Rectal smooth muscle tissue (tissue), 1 donor: ENCODE measurements around the gene MORN1.
"Not testable (repeated sequence)": the region's sequence is repeated elsewhere in the genome, so short reads cannot be mapped to it uniquely, and the experiment has no call there.

Experiments used
- H3K27ac ChIP-seq: one replicate; pipeline ENCODE4 v1.7.0; 2013; ENCODE audit warnings: low read depth, low read length, inconsistent platforms
- H3K27me3 ChIP-seq: one replicate; pipeline ENCODE4 v1.7.0; 2013; ENCODE audit warnings: low read length; ENCODE audit not compliant: control insufficient read depth, insufficient read depth
- H3K36me3 ChIP-seq: one replicate; pipeline ENCODE4 v1.7.0; 2013; ENCODE audit warnings: low read length; ENCODE audit not compliant: control insufficient read depth, insufficient read depth
- H3K4me1 ChIP-seq: one replicate; pipeline ENCODE4 v1.7.0; 2013; ENCODE audit warnings: low read length; ENCODE audit not compliant: control insufficient read depth, insufficient read depth
- H3K4me3 ChIP-seq: one replicate; pipeline ENCODE4 v1.7.0; 2013; ENCODE audit warnings: low read length
- H3K9ac ChIP-seq: one replicate; pipeline ENCODE4 v1.7.0; 2013; ENCODE audit warnings: low read length

MORN1 gene

DNA sequence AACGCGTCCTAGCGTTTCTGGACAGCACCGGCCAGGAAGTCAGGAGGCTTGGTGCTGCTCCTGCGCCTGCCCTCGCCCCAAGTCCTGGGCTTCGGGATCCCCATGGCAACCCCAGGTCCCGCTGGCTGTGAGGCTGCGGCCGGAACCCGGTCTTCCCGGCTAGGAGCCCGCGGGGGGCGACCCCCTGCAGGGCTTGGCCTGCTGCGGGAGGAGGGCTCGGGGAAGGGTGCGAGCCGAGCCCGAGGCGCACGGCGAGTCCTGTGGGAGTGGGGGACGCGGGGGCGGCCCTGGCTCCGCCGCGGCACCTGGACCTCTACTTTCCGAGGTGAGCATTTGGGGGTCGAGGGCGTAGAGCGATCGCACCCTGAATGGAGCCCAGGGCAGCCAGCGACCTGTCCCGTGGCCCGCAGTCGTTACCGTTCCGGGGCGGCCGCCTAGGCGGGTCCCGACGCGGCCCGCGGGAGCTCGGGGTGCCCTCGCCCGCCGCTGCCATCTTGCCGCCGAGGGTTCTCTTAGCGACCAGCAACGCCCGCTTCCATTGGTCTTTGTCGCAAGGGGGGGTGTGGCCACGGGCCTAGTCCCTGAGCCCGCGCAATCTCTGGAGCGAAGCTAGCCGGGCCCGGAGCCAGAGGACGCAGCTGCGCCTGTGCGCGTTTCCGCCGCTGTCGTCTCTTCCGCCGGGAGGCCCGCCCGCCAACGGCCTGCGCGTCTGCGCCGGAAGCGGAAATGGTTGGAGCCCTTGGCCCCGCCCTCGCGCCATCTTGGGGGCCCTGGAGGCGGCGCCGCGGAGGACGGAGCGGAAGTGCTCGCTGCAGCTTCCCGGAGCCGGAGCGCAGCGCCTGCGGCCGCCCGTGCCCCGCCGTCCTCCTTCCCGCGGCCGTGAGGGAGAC, at the start of gene MORN1, which contains the start of gene RER1:
Gene MORN1 (minus strand): TSS at position 514 of the 890 bp plus-strand sequence. CDS start 21 bp downstream, at position 493.
Gene RER1 (plus strand): TSS at position 801 of the 890 bp plus-strand sequence. CDS start 3,950 bp downstream, outside the sequence.
- Histone ChIP-seq H3K36me3 (peaks cover 9% of the 10 kb centered on the region), H3K9ac (peak within 1 kb of the TSS; percentile 66), H3K27me3 (no peaks in the 10 kb centered on the region), H3K4me1 (peaks cover 10% of the 10 kb centered on the region), H3K27ac (peak within 1 kb of the TSS; percentile 77), H3K4me3 (peak within 1 kb of the TSS; percentile 83)

DNA sequence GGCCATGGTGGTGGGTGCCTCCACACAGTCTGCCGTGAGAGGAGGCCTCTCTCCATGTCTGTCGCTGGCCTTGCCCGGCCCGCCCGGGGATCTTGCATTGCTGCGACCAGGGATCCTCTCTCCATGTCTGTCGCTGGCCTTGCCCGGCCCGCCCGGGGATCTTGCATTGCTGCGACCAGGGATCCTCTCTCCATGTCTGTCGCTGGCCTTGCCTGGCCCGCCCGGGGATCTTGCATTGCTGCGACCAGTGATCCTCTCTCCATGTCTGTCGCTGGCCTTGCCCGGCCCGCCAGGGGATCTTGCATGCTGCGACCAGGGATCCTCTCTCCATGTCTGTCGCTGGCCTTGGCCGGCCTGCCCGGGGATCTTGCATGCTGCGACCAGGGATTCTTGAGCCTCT, 49.0 kb upstream of the MORN1 start:
- not testable (repeated sequence) for H3K4me1 ChIP-seq, H3K27ac ChIP-seq, H3K27me3 ChIP-seq, H3K9ac ChIP-seq, H3K4me3 ChIP-seq, H3K36me3 ChIP-seq

DNA sequence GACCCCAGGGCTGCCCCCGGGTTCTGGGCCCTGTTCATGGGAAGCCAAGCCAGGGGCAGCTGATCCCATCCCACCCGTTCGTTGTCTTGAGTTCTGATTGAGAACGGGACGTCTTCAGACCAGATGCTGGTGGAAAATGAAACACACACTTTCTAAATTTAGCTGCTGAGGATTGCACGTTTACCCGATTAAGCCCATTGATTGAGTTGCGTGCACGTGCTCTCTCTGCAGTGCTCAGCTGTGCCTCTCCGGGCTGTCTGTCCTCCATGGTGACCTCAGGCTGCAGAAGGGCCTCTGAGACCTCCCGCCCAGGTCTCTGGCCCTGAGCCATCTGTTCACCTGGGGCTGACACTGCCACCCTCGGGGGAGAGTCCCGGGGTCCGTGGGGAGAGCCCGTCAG, 48.0 kb upstream of the MORN1 start:
- Histone ChIP-seq H3K36me3 (no peaks in the 10 kb centered on the region), H3K4me3 (no peak overlapping the region), H3K27ac (no peak overlapping the region), H3K4me1 (no peaks in the 10 kb centered on the region), H3K27me3 (peaks cover 8% of the 10 kb centered on the region), H3K9ac (no peak overlapping the region)

DNA sequence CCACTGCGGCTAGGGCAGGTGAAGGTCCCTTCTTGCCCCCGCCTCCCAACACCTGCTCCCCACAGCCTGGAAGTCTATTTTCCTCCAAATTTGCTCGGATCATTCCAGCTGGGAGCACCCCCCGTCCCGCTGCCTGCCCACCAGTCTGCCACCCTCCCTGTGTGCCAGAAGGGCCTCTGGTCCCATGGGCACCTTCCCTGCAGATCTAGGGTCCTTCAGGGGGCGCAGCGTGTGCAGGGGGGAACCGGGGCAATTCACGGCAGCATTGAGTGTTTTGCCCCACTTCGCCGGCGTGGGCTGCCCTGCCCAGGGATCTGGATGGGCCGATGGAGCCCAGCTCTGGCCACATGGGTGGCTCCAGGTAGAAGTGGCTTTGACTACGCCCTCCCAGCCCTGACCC, 47.3 kb upstream of the MORN1 start:
- Histone ChIP-seq H3K4me1 (no peaks in the 10 kb centered on the region), H3K4me3 (no peak overlapping the region), H3K27ac (no peak overlapping the region), H3K36me3 (no peaks in the 10 kb centered on the region), H3K9ac (no peak overlapping the region), H3K27me3 (peaks cover 9% of the 10 kb centered on the region)

DNA sequence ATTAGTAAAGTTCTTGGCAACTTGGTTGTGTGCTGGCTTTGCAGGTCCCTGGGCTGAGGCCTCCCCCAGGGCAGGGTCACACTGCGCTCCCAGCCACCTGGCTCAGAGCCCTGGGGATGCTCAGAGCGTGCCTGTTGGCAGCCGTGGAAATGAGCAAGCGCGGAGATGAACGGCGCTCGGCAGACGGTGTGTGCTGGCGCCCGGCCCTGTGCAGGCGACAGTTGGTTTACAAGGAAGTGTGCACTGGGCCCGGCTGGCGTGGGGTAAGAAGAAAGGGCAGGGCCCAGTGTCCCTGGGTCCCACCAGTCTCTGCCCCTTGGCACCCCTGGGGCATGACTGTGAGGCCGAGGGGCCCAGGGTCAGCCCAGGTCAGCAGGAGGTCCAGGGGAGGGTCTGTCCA, 46.7 kb upstream of the MORN1 start:
- H3K36me3 ChIP-seq: no peaks in the 10 kb centered on the region
- H3K27me3 ChIP-seq: peaks cover 9% of the 10 kb centered on the region
- H3K4me1 ChIP-seq: no peaks in the 10 kb centered on the region
- no peak overlapping the region for H3K4me3 ChIP-seq
- H3K9ac ChIP-seq: no peak overlapping the region
- no peak overlapping the region for H3K27ac ChIP-seq

DNA sequence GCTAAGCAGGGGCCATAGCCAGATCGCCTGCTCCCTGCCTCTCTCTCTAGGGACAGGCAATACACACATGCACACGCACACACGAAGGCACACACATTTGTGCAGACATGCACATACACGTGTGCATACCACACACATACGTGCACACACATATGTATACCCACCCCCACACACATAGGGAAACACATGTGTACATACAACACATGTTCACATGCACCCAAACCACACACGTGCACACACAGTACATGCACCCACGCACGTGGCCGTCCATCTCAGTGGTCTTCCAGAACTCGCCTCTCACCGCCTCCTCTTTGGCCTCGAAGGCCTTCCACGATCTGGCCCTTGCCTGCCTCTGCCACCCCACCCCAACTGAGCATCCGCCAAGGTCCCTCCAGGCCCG, 46.3 kb upstream of the MORN1 start:
- H3K9ac ChIP-seq: no peak overlapping the region
- H3K27me3 ChIP-seq: peaks cover 9% of the 10 kb centered on the region

DNA sequence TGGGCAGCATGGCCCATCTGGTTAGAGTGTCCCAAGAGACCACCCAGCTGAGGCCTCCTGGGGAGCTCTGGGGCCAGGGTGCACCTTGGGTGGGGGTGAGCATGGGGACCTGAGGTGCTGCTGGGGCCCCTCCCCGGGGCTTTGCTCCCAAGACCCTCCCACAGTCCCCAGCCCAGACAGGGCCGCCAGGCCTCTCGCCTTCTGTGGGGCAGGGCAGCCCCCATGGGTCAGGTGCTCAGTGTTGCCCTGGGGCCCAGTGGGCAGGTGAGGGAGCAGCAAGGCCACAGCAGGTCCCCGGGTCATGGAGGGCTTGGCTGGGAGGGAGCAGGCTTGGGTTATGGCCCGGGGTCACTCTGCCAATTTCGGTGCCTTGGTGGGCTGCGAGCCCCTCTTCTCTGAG, 45.5 kb upstream of the MORN1 start:
- Histone ChIP-seq H3K4me1 (no peaks in the 10 kb centered on the region), H3K36me3 (no peaks in the 10 kb centered on the region), H3K27me3 (peaks cover 6% of the 10 kb centered on the region), H3K9ac (no peak overlapping the region), H3K4me3 (no peak overlapping the region), H3K27ac (no peak overlapping the region)

More for the DNA sequence above, 46.3 kb upstream of the MORN1 start:
- H3K27ac ChIP-seq: no peak overlapping the region
- H3K36me3 ChIP-seq: no peaks in the 10 kb centered on the region
- no peak overlapping the region for H3K4me3 ChIP-seq
- no peaks in the 10 kb centered on the region for H3K4me1 ChIP-seq

DNA sequence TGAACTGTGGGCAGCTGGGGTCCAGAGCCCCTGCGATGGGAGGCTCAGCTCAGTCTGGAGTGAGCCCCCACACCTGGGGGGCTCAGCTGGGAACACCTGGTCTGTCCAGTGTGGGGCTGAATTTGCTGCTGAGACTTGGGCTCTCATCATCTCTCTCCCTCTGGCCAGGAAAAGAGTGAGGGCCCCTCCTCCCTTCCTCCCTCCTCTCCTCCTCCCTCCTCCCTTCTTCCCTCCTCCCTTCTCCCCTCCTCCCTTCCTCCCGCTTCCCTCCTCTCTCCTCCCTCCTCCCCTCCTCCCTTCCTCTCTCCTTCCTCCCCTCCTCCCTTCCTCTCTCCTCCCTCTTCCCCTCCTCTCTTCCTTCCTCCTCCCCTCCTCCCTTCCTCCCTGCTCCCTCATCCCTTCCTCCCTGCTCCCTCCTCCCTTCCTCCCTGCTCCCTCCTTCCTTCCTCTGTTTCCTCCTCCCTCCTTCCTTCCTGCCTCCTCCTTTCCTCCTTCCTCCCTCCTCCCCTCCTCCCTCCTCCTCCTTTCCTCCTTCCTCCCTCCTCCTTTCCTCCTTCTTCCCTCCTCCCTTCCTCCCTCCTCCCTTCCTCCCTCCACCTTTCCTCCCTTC, 44.5 kb upstream of the MORN1 start:
- H3K4me3 ChIP-seq: no peak overlapping the region
- peaks cover 6% of the 10 kb centered on the region for H3K27me3 ChIP-seq
- no peaks in the 10 kb centered on the region for H3K36me3 ChIP-seq
- no peak overlapping the region for H3K27ac ChIP-seq
- no peaks in the 10 kb centered on the region for H3K4me1 ChIP-seq
- no peak overlapping the region for H3K9ac ChIP-seq

DNA sequence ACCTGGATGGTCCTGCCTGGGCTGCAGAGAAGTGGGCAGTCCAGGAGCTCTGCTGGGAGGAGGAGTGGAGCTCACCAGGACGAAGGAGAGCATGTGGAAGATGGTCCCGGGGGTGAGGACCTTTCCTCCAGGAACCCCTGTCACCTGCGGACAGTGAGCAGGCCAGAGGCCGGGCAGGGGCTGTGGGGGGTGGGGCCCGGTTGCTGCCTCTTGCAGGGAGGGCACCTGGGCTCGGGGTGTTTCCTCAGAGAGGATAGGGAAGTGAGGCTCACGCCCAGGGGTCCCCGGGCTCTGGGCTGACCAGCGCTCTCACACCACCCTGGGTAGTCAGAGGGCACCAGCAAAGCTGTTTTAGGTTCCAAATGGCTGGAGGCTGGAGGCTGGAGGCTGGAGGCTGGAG, 43.7 kb upstream of the MORN1 start:
- no peak overlapping the region for H3K27ac ChIP-seq
- no peak overlapping the region for H3K9ac ChIP-seq
- H3K4me1 ChIP-seq: no peaks in the 10 kb centered on the region
- no peaks in the 10 kb centered on the region for H3K36me3 ChIP-seq
- H3K27me3 ChIP-seq: peaks cover 6% of the 10 kb centered on the region
- H3K4me3 ChIP-seq: no peak overlapping the region

DNA sequence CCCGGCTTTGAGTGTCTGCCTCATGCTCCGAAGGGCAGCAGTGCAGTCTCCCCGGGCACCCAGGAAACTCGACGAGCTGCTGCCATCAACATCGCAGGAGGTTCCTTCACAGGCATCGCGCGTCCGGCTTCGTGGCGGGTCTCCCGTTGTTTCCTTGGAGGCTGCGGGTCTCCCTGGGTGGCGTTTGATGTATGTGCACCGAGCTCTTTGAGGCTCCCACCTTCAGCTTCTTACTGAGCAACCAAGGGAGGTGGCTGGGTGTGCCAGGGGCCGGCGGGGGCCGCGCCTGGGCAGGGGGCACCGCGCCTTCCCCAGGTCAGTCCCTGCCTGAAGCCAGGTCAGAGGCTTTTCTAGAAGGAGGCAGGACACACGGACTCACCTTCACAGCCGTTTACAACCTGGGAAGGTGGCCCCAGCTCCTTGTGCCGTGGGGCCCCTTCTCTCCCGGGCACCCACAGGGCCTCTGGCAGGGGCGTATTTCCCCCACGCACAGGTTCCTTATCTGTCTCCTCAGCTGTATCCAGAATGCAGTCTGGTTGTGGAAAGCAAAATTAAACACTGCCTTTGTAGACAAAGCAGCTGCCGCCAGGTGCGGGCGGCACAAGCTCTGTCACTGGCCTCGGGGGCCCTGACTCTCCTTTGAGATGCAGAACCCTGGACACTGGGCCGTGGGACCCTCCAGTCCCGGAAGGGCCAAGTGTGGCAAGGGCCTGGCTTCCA, 42.7 kb upstream of the MORN1 start:
- Histone ChIP-seq H3K27ac (no peak overlapping the region), H3K9ac (no peak overlapping the region), H3K4me1 (no peaks in the 10 kb centered on the region), H3K36me3 (no peaks in the 10 kb centered on the region), H3K4me3 (no peak overlapping the region), H3K27me3 (peaks cover 6% of the 10 kb centered on the region)

DNA sequence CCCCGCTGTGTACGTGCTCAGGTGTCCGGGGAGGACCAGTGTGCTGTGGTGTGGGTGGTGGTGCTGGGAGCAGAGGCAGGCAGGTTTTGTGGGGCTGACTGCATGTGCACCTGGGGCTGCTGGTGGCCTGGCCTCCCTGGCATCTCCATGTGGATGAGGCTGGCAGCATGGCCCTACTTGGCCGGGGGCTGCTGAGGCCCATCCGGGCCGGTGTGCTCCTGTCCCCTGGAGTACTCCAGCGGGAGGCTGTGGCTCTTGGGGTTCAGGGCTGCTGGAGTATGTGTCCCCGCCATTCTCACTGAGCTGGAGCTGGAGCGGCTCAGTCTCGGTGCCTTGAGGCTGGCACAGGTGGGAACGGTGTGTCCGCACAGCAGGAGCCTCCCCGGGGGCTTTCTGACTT, 41.8 kb upstream of the MORN1 start:
- no peak overlapping the region for H3K27ac ChIP-seq
- H3K4me1 ChIP-seq: no peaks in the 10 kb centered on the region
- H3K27me3 ChIP-seq: peaks cover 6% of the 10 kb centered on the region
- H3K9ac ChIP-seq: no peak overlapping the region
- H3K4me3 ChIP-seq: no peak overlapping the region
- no peaks in the 10 kb centered on the region for H3K36me3 ChIP-seq

DNA sequence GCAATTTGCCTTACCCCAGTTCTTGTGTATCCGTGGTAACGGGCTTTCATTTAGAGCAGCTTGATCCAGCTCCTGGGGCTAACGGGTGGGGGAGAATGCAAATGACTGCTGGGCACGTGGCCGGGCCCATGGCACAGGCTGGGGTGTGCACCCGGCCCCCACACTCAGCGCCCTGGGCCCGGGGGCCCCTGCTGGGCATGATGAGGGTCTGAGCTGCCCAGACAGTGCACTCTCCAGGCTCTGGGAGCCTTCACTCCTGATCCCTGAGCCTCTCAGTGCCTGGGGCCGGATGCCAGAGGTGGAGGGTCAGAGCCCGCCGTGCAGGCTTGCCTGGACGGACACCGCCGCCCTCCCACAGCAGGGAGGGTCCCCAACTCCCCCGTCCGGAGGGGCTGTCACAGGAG, 41.1 kb upstream of the MORN1 start:
- no peaks in the 10 kb centered on the region for H3K36me3 ChIP-seq
- no peak overlapping the region for H3K4me3 ChIP-seq
- no peak overlapping the region for H3K27ac ChIP-seq
- H3K27me3 ChIP-seq: peaks cover 6% of the 10 kb centered on the region
- H3K4me1 ChIP-seq: no peaks in the 10 kb centered on the region
- no peak overlapping the region for H3K9ac ChIP-seq
